Muscle of back (tissue), 11 donors: ENCODE results near the gene ZXDC. TPM values are rescaled to one million over a fixed set of nuclear protein-coding genes. Genes with fewer than 3 reads are reported as not detected.

Experiments
- DNase-seq, 3 donors: peaks; one replicate each; pipeline versions ENCODE4 v3.0.0 to v3.0.0-alpha.2; 2013
- polyA plus RNA-seq, 10 donors: library from polyadenylated mRNA; unstranded; fragments of 120-200 nt; gene quantifications; one replicate each; pipeline ENCODE4 v1.2.1, GENCODE V29; 2013; ENCODE audit not compliant: insufficient read length in 10 of 10

ZXDC gene
- polyA plus RNA-seq, 10 donors, result 18.1 to 28.7 (median 23.8) TPM

DNA sequence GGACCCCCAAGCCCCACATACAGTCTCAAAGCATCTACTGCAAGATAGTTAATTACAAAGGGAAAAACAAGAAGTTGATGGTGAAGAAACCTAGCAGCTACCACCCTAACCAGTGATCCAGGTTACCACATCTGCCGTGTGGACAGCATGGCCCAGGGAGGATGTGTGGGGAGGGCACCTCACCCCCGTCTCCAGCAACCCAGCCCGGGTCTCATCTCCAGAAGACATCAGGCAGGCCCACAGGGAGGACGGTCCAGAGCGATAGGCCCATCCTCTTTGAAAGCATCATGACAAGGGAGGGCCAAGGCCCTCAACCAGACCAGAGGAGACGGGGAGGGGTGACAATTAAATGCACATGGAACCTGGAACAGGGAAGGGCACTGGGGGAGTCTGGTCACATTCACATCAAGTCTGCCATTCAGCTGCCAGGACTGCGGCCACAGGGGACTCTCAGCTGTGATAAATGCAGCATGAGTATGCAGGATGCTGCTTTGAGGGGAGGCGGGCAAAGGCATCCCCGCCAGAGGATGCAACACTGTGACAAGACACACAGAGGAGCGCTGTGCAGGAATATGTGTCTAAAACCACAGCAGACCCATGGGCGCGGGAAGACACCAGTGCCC is 18.8 kb downstream of the ZXDC start:
- DNase-seq, result no peak

DNA sequence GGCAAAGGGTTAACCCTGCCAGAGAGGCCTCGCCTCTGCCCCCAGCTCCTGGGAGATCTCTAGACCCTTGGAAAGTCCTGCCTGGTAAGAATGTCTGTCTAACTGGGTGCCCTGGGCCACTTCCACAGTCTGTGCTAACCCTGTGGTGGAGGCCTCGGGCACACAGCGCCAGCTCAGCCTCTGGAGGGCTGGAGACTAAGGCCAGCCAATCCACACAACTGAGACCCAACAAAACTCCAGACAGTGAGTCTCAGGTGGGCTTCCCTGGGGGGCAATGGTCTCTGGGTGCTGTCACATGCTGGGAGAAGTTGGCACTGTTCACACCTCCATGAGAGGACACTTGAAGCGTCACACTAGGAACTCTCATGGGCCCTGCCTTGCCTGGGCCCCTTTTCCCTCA is 19.5 kb downstream of the ZXDC start:
- DNase-seq, result no peak

DNA sequence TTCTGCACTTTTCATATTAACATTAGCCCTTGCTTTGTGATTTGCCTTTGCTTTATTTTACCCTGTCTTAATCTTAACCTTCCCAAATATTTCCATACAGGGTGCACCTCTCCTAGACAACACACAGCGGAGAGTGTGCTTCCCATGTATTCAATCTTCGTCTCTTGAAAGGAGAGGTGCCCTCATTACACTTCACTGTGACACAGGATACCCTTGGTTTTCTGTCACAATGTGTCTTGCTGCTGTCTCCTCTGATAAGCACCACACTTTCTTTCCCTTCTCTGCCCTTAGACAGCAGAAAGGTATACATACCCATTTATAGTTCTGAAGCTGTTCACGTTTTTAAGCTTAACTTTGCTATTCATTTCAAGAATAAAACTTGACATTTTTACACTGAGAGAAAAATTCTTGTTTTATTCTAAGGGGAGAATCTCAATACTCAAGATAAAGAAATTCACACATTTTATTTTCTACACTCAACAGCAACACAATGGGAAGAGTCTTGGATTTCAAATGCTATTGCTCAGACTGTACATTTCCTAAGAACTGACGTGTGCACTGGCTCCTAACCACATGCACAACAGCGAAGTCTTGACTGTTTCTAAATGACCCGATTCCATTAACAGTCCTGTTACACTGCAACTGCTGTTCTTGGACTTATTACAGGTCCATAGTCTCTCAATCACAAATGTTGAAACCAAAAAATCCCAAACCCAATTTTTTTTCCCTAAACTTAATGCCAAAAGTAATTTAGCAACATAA is 21.1 kb downstream of the ZXDC start:
- no peak for DNase-seq

GRCh38 chr3:126454025-126454424 is 21.7 kb downstream of the ZXDC start:
- DNase-seq, result no peak

DNA sequence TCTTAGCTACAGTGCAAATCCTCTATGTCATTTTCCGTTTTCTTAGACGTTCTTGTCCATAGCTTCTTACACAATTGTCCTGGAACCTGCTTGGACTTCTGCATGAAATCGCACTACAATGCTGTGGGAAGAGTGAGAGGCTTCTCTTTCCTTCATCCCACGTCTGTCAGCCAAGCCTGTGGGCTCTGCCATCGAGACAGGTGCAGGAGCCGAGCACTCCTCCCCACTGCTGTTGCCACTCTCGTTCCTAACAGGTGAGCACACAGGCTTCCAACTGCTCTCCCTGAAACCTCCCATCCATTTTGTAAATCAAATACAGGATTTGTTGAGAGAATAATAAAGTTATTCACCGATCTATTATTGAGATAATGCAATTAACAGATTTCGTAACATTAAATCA is 23.5 kb downstream of the ZXDC start:
- DNase-seq, result no peak

DNA sequence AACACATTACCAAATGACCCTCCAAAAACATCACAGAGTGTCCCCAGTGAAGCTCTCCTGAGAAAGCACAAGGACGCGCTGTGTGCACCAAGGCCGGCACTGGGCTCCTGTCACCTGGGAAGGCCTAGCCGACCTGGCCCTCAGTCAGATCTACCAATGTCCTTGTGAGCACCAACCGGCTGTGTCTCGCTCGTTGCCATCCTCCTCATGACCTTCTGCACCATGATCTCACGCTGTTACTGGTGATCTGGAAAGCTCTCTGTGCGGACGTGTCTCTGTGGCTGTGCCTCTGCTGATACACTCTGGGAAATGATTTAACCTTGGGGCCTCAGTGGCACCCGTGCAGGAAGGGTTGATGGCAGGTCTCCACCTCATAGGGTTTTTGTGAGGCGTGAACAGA is 24.2 kb downstream of the ZXDC start:
- DNase-seq, result no peak

- DNase-seq, result no peak
These were observed 24.9 kb downstream of the ZXDC start for GRCh38 chr3:126450744-126451143.

DNA sequence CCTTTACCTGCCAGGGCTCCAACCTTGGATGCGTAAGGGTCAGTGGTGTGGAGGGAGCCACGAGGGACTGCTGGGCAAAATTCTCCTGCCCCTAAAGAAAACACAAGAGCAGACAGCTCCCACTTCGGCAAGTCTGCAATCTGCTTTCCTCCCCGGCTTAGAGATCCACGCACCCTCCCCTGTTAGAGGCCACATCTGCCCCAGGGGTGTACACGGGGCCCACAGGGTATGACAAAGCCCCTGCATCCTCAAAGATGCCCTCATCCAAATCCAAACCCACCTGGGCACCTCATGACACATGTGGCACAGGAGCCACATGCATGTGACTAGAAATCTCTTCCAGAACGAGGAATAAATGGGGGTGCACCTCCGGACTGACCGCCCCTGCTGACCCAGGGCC is 25.5 kb downstream of the ZXDC start:
- DNase-seq, result no peak

- no peak for DNase-seq
These were observed 26.1 kb downstream of the ZXDC start for GRCh38 chr3:126449621-126450051.

- DNase-seq, result no peak
These were observed 26.9 kb downstream of the ZXDC start for GRCh38 chr3:126448893-126449180.

DNA sequence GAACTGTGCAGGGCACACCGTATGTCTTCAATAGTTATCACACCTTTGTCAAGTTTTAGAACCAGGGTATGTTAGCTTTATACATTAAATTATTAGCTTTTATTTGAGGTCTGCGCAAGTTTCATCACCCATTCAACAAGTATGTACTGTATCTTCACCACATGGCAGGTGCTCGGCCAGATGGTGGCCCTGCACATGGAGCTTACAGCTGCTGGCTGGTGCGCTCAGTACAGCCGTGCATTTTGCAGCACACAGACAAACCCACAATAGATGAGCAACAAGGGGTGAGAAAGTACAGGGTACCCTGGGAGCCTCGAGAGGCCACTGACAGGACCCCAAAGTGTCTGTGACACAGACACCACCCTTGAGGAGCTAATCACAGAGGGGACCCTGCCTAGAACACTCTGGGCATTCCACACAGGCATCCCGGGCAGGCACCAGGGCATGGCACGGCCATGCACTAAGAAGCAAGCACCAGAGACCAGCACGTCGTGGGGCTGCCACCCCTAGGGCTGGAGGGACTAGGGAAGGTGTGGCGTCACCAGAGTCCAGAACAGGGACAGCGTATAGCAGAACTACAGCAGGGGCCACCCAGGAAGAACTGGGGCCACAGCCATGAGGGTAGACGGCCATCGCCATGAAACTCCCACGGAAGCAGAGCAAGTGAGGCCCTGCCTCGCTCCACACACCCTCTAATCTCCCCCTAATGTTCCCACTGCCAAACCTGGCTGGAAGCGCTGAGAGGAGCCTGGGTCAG is 27.4 kb downstream of the ZXDC start:
- peak in 1 of 3 donors; percentile 14 for DNase-seq

GRCh38 chr3:126447456-126448106 is 28.1 kb downstream of the ZXDC start:
- DNase-seq, result no peak

- no peak for DNase-seq
These were observed 28.9 kb downstream of the ZXDC start for GRCh38 chr3:126446791-126447190.

GRCh38 chr3:126446301-126446700 is 29.4 kb downstream of the ZXDC start:
- no peak for DNase-seq

GRCh38 chr3:126445506-126445905 is 30.2 kb downstream of the ZXDC start:
- peak in 2 of 3 donors; percentile 16 to 44 for DNase-seq

DNA sequence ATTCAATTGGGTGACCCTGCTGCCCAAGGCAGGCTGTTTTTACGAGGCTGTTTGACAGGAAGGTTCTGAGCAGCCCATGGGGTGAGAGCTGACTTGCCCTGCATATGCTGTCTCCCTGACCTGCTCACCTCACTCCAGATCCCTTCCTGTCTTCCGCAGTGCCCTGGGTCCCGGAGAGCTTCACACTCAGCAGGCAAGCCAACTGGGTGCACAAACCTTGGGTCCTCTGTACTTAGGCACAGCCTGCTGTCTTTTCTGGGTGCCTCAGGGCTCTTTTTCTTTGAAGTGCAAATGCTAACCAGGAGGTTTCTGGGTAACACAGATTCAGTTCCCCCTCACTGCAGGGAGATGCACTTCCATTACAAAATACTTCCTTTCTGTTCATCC is 32.8 kb downstream of the ZXDC start:
- no peak for DNase-seq

DNA sequence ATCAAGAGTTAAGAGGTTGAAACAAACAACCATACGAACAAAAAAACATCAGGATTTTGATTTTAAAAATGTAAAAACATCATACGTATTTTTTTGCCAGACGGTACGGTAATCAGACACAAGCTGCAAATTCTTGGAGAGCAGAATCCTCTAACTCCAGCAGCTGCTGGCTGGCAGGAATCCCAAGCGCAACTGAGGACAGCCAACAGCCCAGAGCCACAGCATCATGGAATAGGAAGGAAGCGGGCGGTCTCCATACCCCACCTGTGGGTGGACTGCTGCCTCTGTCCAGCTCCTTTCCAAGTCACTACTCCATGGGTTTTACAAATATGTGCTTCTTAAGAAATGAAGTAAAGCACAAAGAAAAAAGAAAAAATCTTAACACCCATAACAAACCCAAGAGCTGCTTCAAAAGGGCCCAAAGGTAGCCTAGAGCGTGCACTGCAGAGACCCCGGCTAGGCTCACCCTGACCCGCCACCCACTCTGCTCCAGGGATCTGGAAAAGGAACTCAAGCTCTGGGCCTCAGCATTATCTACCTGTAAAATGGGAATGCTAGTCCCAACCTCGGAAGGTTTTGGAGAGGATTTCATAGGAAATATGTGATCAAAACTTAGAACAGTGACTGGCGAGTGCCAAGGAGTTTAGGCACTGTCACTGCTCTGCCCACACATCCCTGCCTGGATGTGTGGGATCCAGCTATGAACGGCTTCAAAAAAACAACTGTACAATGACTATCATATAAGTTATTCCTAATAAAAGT is 33.4 kb downstream of the ZXDC start:
- peak; percentile 72 to 94 (median 89) for DNase-seq

- no peak for DNase-seq
These were observed 34.3 kb downstream of the ZXDC start for GRCh38 chr3:126441256-126441880.

GRCh38 chr3:126440709-126440995 is 35.0 kb downstream of the ZXDC start:
- no peak for DNase-seq

DNA sequence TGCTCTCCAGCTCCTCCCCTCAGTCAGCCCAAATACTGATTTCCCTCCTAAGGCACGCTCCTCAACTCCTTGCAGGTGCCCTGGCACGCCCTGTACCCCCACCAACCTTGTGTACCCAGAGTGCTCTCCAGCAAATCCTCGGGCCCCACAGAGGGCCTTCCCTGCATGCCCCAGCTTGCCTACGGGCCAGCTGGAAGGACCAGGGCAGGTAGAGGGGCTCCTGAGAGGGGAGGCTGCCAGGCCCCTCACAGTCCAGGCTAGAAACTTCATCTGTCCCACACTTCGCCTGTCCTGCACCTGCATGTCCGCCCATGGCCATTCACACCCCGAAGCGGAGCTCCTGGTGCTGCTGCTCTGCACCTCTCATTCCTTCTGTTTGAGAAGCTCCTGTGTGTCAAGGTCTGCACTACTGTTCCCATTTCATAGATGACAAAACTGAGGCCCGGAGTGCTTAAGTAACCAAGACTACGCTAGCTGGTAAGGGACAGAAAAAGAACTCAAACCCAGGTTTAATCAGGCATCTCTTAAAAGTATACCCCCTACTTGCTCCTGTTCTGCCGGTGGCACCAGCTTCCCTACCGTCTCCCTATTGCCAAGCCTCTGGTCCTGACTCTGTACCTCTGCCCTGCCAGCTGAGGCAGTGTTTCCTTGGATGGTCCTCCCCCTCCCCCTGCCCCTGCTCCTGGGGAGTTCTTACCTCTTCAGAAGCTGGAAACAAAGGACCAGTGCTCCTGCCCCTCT is 35.6 kb downstream of the ZXDC start:
- no peak for DNase-seq
